ENCODE results near the gene WDFY3. TPM values are rescaled to one million over a fixed set of nuclear protein-coding genes. Genes with fewer than 3 reads are reported as not detected.
A peak's percentile ranks its signal among the peaks of the same experiment; 100 is the strongest.

The WDFY3 gene, protein sequence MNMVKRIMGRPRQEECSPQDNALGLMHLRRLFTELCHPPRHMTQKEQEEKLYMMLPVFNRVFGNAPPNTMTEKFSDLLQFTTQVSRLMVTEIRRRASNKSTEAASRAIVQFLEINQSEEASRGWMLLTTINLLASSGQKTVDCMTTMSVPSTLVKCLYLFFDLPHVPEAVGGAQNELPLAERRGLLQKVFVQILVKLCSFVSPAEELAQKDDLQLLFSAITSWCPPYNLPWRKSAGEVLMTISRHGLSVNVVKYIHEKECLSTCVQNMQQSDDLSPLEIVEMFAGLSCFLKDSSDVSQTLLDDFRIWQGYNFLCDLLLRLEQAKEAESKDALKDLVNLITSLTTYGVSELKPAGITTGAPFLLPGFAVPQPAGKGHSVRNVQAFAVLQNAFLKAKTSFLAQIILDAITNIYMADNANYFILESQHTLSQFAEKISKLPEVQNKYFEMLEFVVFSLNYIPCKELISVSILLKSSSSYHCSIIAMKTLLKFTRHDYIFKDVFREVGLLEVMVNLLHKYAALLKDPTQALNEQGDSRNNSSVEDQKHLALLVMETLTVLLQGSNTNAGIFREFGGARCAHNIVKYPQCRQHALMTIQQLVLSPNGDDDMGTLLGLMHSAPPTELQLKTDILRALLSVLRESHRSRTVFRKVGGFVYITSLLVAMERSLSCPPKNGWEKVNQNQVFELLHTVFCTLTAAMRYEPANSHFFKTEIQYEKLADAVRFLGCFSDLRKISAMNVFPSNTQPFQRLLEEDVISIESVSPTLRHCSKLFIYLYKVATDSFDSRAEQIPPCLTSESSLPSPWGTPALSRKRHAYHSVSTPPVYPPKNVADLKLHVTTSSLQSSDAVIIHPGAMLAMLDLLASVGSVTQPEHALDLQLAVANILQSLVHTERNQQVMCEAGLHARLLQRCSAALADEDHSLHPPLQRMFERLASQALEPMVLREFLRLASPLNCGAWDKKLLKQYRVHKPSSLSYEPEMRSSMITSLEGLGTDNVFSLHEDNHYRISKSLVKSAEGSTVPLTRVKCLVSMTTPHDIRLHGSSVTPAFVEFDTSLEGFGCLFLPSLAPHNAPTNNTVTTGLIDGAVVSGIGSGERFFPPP (N-terminal part only)
- 19.5 and 37.1 TPM in 2 replicates for total RNA-seq (2011; cell fraction: chromatin; rRNA removed; ENCODE audit: low replicate concordance)
- total RNA-seq (2011; cell fraction: nucleolus; rRNA removed) = 10.5 and 15.4 TPM in 2 replicates
- 11.9 and 15.6 TPM in 2 replicates for total RNA-seq (2011; cell fraction: nucleoplasm; rRNA removed)
- 7.7 and 8.9 TPM in 2 replicates for total RNA-seq (2014; rRNA removed)
- total RNA-seq (2014; rRNA removed; fragmentation: Illumina TruSeq; extraction: Trizol) = 10.2 and 10.5 TPM in 2 replicates
- total RNA-seq (2015; rRNA removed; fragmentation: Illumina TruSeq; extraction: Trizol) = 9.6 and 11.9 TPM in 2 replicates
- total RNA-seq (2021) = 12.2 and 13.5 TPM in 2 replicates
- 9.4 and 10.9 TPM in 2 replicates for polyA plus RNA-seq (2011; rRNA removed)
- 4.5 and 8.9 TPM in 2 replicates for polyA plus RNA-seq (2011; cell fraction: cytosol; rRNA removed)
- 14.7 and 19.1 TPM in 2 replicates for polyA plus RNA-seq (2011; cell fraction: nucleus; rRNA removed)
- polyA plus RNA-seq (2012) = 3.4 and 5.9 TPM in 2 replicates
- 10.1 and 13.0 TPM in 2 replicates for polyA plus RNA-seq (2014; fragmentation: Illumina TruSeq; extraction: Trizol)
- polyA plus RNA-seq (2014; fragmentation: Nextera tagmentation; extraction: Ambion mirVana) = under 1 TPM; 0.58 to 0.95 TPM
- 3.5 and 4.9 TPM in 2 replicates for polyA plus RNA-seq (2014; rRNA removed)
- 39.0 and 65.9 TPM in 2 replicates for polyA minus RNA-seq (2011; rRNA and poly(A)+ RNA removed)
- 9.4 and 25.0 TPM in 2 replicates for polyA minus RNA-seq (2011; cell fraction: cytosol; rRNA and poly(A)+ RNA removed)
- 38.4 and 92.2 TPM in 2 replicates for polyA minus RNA-seq (2011; cell fraction: nucleus; rRNA and poly(A)+ RNA removed)
- percentile 56 among the genes with signal in this experiment for Bru-seq, nascent RNA
- BruChase-seq, experiment 1, labeled RNA remaining after a 2-hour chase = percentile 64 among the genes with signal in this experiment
- BruChase-seq, experiment 2, labeled RNA remaining after a 6-hour chase = percentile 64 among the genes with signal in this experiment
- long read RNA-seq, experiment 1, partial matches to known transcripts = 0 of 4 reads
- long read RNA-seq, experiment 1, other reads (novel, unspliced or antisense) = 4 of 4 reads
- long read RNA-seq, experiment 2 = 0 reads
- long read RNA-seq, experiment 3 = 0 reads

DNA sequence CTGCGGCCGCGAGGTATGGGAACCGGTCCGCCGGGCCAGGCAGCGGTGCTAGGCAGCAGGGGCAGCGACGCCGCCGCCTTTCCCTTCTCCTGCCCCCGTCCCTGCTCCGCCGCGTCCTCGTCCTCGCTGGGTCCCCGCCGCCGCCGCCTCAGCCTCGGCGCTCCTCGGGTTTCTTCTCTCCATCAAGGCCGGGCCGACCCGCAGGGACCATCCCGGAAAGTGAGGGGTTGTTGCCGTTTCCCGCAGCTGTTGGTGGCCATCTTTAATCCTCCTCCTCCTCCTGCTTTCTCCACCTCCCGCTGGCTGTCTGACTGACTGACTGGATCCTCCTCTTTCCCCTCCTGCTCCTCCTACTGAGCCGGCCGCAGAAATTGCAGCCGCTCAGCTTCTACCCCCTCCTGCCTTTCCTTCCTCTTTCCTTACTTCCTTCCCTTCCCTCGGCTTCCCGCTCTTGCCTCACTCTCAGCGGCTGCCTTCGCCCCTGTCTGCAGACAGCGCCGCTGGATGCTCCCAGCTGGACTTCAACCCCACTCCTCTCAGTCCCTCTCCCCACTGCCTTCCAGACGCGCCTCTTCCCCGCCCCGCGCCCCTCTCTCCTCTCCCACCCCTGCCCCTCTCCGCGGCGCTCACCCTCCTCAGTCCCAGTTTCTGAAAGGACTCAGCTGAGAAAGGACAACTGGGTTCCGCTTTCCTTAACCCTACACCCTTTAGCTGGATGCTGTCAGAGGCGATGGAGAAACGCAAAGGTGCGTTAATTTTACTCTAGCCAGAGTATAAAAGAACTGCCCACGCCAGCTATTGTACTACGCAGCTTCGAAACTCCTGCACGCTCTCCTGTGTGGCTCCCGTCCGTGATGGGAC is at the start of gene WDFY3:
Gene WDFY3, minus strand, starts transcription at position 309 of the 861 bp plus-strand sequence. CDS start 106,099 bp downstream, outside the sequence.
- H3K36me3 ChIP-seq (ENCODE audit: control insufficient read depth, insufficient read depth, low read length) = no peaks in the 10 kb centered on the region
- H3K27ac ChIP-seq (ENCODE audit: extremely low read depth, low read depth, low read length) = peak within 1 kb of the TSS; percentile 59
- in situ Hi-C loops (cut with MboI) (loop anchor here (5.0 kb wide), 1 partner anchor 384 kb away; the partner anchor contains the start of gene CDS1), intact Hi-C loops (cut with micrococcal nuclease) (no loop called here)
- no peaks in the 10 kb centered on the region for H3K27me3 ChIP-seq (ENCODE audit: control insufficient read depth in 2 of 2, insufficient read depth in 2 of 2, low read length in 2 of 2)
- no peaks in the 10 kb centered on the region for H3K9me1 ChIP-seq (ENCODE audit: control insufficient read depth, insufficient read depth, low read length)
- BruUV-seq (replicated peaks) = no TSS peak
- H4K20me1 ChIP-seq (replicated peaks; ENCODE audit: control insufficient read depth, insufficient read depth, low read length) = no peaks in the 10 kb centered on the region
- peak; percentile 92 for ATAC-seq
- no peaks in the 10 kb centered on the region for H3K9me3 ChIP-seq (replicated peaks; ENCODE audit: control insufficient read depth, insufficient read depth, low read depth, low read length)
- H3K9ac ChIP-seq (ENCODE audit: insufficient read depth in 1 of 2, low read depth in 2 of 2, low read length in 2 of 2) = peak within 1 kb of the TSS; percentile 58 to 91
- peaks cover 0 to 15% of the 10 kb centered on the region in 2 experiments; a peak in 3 of 5 replicates for H3K4me1 ChIP-seq (replicated peaks in 1 of 2; ENCODE audit: control insufficient read depth in 2 of 2, insufficient read depth in 2 of 2, low read length in 2 of 2)
- peaks cover 7% of the 10 kb centered on the region; the same call in 2 of the 3 replicates for H3K79me2 ChIP-seq (ENCODE audit: control insufficient read depth, insufficient read depth, low read length)
- WGBS (ENCODE audit: insufficient coverage, low coverage, missing lambda C conversion rate) = under 1% methylated on average over 13 of the region's 58 CpGs
- POLR2A ChIA-PET = interaction anchor here (0.7 kb wide), 1 partner anchor 85 kb away, joined by 3 read pairs; no protein-coding TSS in a partner anchor
- peak within 1 kb of the TSS; percentile 91 for H2AFZ ChIP-seq (ENCODE audit: low read depth, low read length)
- peak; percentile 58 to 83 (median 68) for DNase-seq (ENCODE audit: extremely low read depth in 1 of 4, low spot score in 3 of 4)
- CTCF ChIA-PET (ENCODE audit: low intra/inter-chr PET ratio) = interaction anchor here (0.6 kb wide), 1 partner anchor 803 kb away, joined by 3 read pairs; no protein-coding TSS in a partner anchor
- H3K4me3 ChIP-seq = peak within 1 kb of the TSS; percentile 63
- peak within 1 kb of the TSS; percentile 84 for H3K4me2 ChIP-seq (ENCODE audit: insufficient read depth, low read length)
- peak; percentile 84 for FAIRE-seq
- TF ChIP-seq KLF1 (tag; IDR thresholded peaks at IDR 0.05) (no peak), NFRKB (IDR thresholded peaks at IDR 0.05; ENCODE audit: low read depth) (peak; percentile 75), NUFIP1 (IDR thresholded peaks at IDR 0.05; ENCODE audit: partially characterized antibody) (no peak), BCOR (IDR thresholded peaks at IDR 0.05) (no peak), ZNF316 (IDR thresholded peaks at IDR 0.05) (no peak), HDAC2 (IDR thresholded peaks at IDR 0.05) (peak; percentile 35; the same call in 1 of the 2 replicates), EP400 (IDR thresholded peaks at IDR 0.05) (no peak), MEF2D (tag; conservative IDR thresholded peaks at IDR 0.05; ENCODE audit: low read depth) (no peak), ZNF696 (CRISPR knock-in tag; conservative IDR thresholded peaks at IDR 0.05) (no peak), TAF7 (tag; IDR thresholded peaks at IDR 0.05) (peak; percentile 67), ETV6 (IDR thresholded peaks at IDR 0.05; ENCODE audit: borderline replicate concordance in 1 of 2, low read depth in 2 of 2, low read length in 1 of 2) (peak; percentile 85 to 89; a peak in 3 of 4 replicates), ETV6 (CRISPR knock-in tag; IDR thresholded peaks at IDR 0.05; ENCODE audit: borderline replicate concordance) (no peak)
- TF ChIP-seq, protein P1, sequence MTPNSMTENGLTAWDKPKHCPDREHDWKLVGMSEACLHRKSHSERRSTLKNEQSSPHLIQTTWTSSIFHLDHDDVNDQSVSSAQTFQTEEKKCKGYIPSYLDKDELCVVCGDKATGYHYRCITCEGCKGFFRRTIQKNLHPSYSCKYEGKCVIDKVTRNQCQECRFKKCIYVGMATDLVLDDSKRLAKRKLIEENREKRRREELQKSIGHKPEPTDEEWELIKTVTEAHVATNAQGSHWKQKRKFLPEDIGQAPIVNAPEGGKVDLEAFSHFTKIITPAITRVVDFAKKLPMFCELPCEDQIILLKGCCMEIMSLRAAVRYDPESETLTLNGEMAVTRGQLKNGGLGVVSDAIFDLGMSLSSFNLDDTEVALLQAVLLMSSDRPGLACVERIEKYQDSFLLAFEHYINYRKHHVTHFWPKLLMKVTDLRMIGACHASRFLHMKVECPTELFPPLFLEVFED (CRISPR knock-in tag; conservative IDR thresholded peaks at IDR 0.05) = 0 out of 2 replicates have a peak, but pooled peaks have one; percentile 27
